ENCODE measurements around the gene SUMO3. TPM values are rescaled to one million over a fixed set of nuclear protein-coding genes. Genes with fewer than 3 reads are reported as not detected.
A peak's percentile ranks its signal among the peaks of the same experiment; 100 is the strongest.

The SUMO3 gene
- total and polyA plus RNA-seq, 2 donors = 49.6 to 63.7 TPM

DNA sequence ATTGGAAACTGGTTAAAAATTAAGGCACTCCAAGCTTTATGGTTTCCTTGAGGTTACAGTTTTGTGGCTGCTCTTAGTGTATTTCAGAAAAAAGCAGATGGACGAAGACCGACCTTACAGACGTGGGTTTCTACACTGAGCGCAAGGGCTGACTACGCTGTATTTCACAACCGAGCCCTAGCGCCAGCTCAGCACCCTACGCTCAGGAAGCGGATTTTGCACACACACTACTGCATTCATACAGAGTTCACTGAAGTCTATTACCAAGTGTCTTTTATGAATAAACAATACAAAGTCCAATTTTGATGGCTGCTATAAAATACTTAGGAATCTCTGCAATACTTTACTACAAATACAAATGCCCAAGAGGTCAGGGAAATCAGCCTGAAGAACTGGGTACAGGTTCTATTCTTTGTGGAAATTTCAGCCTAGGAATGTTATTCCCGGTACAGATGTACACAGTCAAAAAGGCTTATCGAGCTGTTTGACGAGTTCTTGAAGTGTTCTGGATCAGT, 31.8 kb upstream of the SUMO3 start:
- Histone ChIP-seq H3K36me3 (ENCODE audit: control insufficient read depth in 2 of 2, insufficient read depth in 2 of 2, low read length in 1 of 2) (peaks cover 42 to 50% of the 10 kb centered on the region in 2 donors), H3K9me3 (ENCODE audit: control insufficient read depth in 2 of 2, insufficient read depth in 1 of 2, low read length in 1 of 2) (peaks cover 0 to 3% of the 10 kb centered on the region in 2 donors), H3K4me3 (ENCODE audit: low read length in 2 of 2) (no peak overlapping the region), H3K27ac (ENCODE audit: low read depth in 1 of 2, low read length in 1 of 2) (no peak overlapping the region), H3K4me1 (ENCODE audit: control insufficient read depth in 2 of 2, insufficient read depth in 2 of 2, low read length in 2 of 2) (peaks cover 10 to 44% of the 10 kb centered on the region in 2 donors), H3K27me3 (ENCODE audit: control insufficient read depth in 2 of 2, insufficient read depth in 1 of 2, low read length in 1 of 2) (peaks cover 0 to 17% of the 10 kb centered on the region in 2 donors)
- WGBS = 98% methylated on average over 12 of the region's 12 CpGs
- DNase-seq (ENCODE audit: low read depth in 6 of 9, low spot score in 9 of 9) = no peak

GRCh38 chr21:44848821-44849521, 31.1 kb upstream of the SUMO3 start:
- DNase-seq (ENCODE audit: low read depth in 6 of 9, low spot score in 9 of 9) = no peak
- Histone ChIP-seq H3K36me3 (ENCODE audit: control insufficient read depth in 2 of 2, insufficient read depth in 2 of 2, low read length in 1 of 2) (peaks cover 35 to 43% of the 10 kb centered on the region in 2 donors), H3K4me3 (ENCODE audit: low read length in 2 of 2) (no peak overlapping the region), H3K27me3 (ENCODE audit: control insufficient read depth in 2 of 2, insufficient read depth in 1 of 2, low read length in 1 of 2) (peaks cover 0 to 23% of the 10 kb centered on the region in 2 donors), H3K27ac (ENCODE audit: low read depth in 1 of 2, low read length in 1 of 2) (no peak overlapping the region), H3K9me3 (ENCODE audit: control insufficient read depth in 2 of 2, insufficient read depth in 1 of 2, low read length in 1 of 2) (peaks cover 0 to 3% of the 10 kb centered on the region in 2 donors), H3K4me1 (ENCODE audit: control insufficient read depth in 2 of 2, insufficient read depth in 2 of 2, low read length in 2 of 2) (peaks cover 10 to 37% of the 10 kb centered on the region in 2 donors)
- 97% methylated on average over 36 of the region's 36 CpGs for WGBS

DNA sequence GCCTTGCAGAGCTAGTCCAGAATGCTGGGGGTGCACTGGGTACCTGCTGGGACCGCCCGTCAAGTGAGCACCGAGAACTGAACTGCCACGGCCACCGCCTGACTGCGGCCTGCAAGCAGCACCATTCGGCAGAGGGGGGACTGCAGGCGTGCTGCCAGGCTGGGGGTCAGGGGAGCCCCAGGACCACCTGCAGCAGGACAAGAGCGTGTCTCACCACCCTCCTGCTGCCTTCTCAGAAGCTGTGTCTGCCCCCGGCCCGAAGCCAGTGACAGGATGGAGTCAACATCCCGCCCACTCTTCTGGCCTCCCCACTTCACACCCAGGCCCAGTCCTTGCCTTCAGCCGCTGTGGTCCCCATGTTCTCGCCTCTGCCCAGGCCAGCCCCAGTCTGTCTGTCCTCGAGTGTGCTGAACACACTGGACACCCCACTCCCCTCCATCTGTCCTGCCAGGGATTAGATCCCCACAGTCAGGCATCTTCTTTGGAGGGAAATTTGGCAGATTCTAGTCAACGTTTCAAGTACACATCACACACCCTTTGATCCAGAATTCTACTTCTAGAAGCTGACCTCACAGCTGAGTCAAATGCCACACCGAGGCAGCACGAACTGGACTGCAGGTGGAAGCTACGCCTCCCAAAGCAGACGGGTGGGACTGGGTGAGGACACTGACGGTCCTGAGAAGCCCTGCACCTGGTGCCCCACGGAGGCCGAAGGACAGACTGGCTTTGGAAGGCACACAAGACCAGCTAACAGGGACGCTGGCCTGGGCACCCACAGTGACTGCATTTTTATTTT, 29.6 kb upstream of the SUMO3 start:
- H3K27ac ChIP-seq (ENCODE audit: low read depth in 1 of 2, low read length in 1 of 2) = no peak overlapping the region
- peaks cover 10 to 32% of the 10 kb centered on the region in 2 donors for H3K4me1 ChIP-seq (ENCODE audit: control insufficient read depth in 2 of 2, insufficient read depth in 2 of 2, low read length in 2 of 2)

DNA sequence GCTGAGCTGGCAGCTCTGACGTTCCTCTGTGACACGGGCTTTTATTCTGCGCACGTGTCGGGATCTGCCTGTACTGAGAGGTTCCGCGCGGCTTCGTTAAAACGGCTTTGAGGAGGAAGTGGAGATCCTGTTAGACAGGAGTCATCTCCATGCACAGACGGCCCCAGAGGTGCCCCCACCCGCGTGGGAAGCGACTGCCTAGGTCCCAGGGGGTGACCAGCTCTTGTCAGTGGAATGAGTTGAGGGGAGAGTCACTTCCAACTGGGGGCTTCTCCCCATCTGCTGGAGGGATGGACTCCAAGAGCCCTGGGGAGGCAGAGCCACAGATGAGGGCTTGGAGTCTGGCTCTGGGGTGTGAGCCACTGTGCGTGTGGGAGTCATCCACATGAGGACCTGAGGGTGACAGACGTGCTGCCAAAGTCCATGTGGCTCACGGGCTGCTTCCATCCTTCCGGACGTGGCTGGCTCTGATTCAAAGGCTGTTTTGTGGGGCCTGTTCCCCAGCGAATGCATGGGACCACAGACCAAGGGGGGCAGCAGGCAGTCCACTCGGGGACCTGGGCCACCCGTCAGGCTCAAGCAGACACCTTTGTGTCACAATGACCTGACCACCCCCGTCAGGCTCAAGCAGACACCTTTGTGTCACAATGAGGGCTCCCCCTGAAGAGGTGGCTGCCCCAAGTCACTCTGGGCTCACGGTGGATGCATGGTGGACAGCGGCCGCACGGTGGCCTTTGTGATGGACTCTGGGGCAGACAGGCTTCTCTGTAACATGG, 28.8 kb upstream of the SUMO3 start:
- peak in 5 of 9 donors; percentile 33 to 75 (median 45) for DNase-seq (ENCODE audit: low read depth in 6 of 9, low spot score in 9 of 9)
- peaks cover 0 to 3% of the 10 kb centered on the region in 2 donors for H3K9me3 ChIP-seq (ENCODE audit: control insufficient read depth in 2 of 2, insufficient read depth in 1 of 2, low read length in 1 of 2)
- peaks cover 29 to 30% of the 10 kb centered on the region in 2 donors for H3K36me3 ChIP-seq (ENCODE audit: control insufficient read depth in 2 of 2, insufficient read depth in 2 of 2, low read length in 1 of 2)
- H3K27me3 ChIP-seq (ENCODE audit: control insufficient read depth in 2 of 2, insufficient read depth in 1 of 2, low read length in 1 of 2) = peaks cover 0 to 30% of the 10 kb centered on the region in 2 donors
- peak overlapping the region in 1 of 2 donors; percentile 19 for H3K4me3 ChIP-seq (ENCODE audit: low read length in 2 of 2)
- H3K27ac ChIP-seq (ENCODE audit: low read depth in 1 of 2, low read length in 1 of 2) = peak overlapping the region in 1 of 2 donors; percentile 14
- H3K4me1 ChIP-seq (ENCODE audit: control insufficient read depth in 2 of 2, insufficient read depth in 2 of 2, low read length in 2 of 2) = peaks cover 10 to 29% of the 10 kb centered on the region in 2 donors
- 43% methylated on average over 27 of the region's 27 CpGs for WGBS

More for the DNA sequence above, 29.6 kb upstream of the SUMO3 start:
- WGBS = 95% methylated on average over 24 of the region's 24 CpGs
- Histone ChIP-seq H3K4me3 (ENCODE audit: low read length in 2 of 2) (no peak overlapping the region), H3K36me3 (ENCODE audit: control insufficient read depth in 2 of 2, insufficient read depth in 2 of 2, low read length in 1 of 2) (peaks cover 29 to 31% of the 10 kb centered on the region in 2 donors), H3K27me3 (ENCODE audit: control insufficient read depth in 2 of 2, insufficient read depth in 1 of 2, low read length in 1 of 2) (peaks cover 0 to 28% of the 10 kb centered on the region in 2 donors), H3K9me3 (ENCODE audit: control insufficient read depth in 2 of 2, insufficient read depth in 1 of 2, low read length in 1 of 2) (peaks cover 0 to 3% of the 10 kb centered on the region in 2 donors)
- no peak for DNase-seq (ENCODE audit: low read depth in 6 of 9, low spot score in 9 of 9)

- peaks cover 25 to 27% of the 10 kb centered on the region in 2 donors for H3K36me3 ChIP-seq (ENCODE audit: control insufficient read depth in 2 of 2, insufficient read depth in 2 of 2, low read length in 1 of 2)
- peak overlapping the region in 1 of 2 donors; percentile 19 for H3K4me3 ChIP-seq (ENCODE audit: low read length in 2 of 2)
- peaks cover 0 to 30% of the 10 kb centered on the region in 2 donors for H3K27me3 ChIP-seq (ENCODE audit: control insufficient read depth in 2 of 2, insufficient read depth in 1 of 2, low read length in 1 of 2)
- WGBS = 4% methylated on average over 1 of the region's 1 CpG
- no peak for DNase-seq (ENCODE audit: low read depth in 6 of 9, low spot score in 9 of 9)
- H3K27ac ChIP-seq (ENCODE audit: low read depth in 1 of 2, low read length in 1 of 2) = peak overlapping the region in 1 of 2 donors; percentile 14
- H3K9me3 ChIP-seq (ENCODE audit: control insufficient read depth in 2 of 2, insufficient read depth in 1 of 2, low read length in 1 of 2) = peaks cover 0 to 3% of the 10 kb centered on the region in 2 donors
- H3K4me1 ChIP-seq (ENCODE audit: control insufficient read depth in 2 of 2, insufficient read depth in 2 of 2, low read length in 2 of 2) = peaks cover 10 to 24% of the 10 kb centered on the region in 2 donors
Observed at GRCh38 chr21:44846224-44846484, 28.3 kb upstream of the SUMO3 start.

GRCh38 chr21:44845418-44846223, 27.8 kb upstream of the SUMO3 start:
- H3K4me3 ChIP-seq (ENCODE audit: low read length in 2 of 2) = peak overlapping the region; percentile 19 to 45
- H3K36me3 ChIP-seq (ENCODE audit: control insufficient read depth in 2 of 2, insufficient read depth in 2 of 2, low read length in 1 of 2) = peaks cover 20 to 22% of the 10 kb centered on the region in 2 donors
- peaks cover 0 to 32% of the 10 kb centered on the region in 2 donors for H3K27me3 ChIP-seq (ENCODE audit: control insufficient read depth in 2 of 2, insufficient read depth in 1 of 2, low read length in 1 of 2)
- H3K9me3 ChIP-seq (ENCODE audit: control insufficient read depth in 2 of 2, insufficient read depth in 1 of 2, low read length in 1 of 2) = peaks cover 0 to 1% of the 10 kb centered on the region in 2 donors
- peak in 2 of 9 donors; percentile 37 to 54 for DNase-seq (ENCODE audit: low read depth in 6 of 9, low spot score in 9 of 9)
- 11% methylated on average over 34 of the region's 34 CpGs for WGBS
- H3K27ac ChIP-seq (ENCODE audit: low read depth in 1 of 2, low read length in 1 of 2) = peak overlapping the region in 1 of 2 donors; percentile 14
- peaks cover 10 to 22% of the 10 kb centered on the region in 2 donors for H3K4me1 ChIP-seq (ENCODE audit: control insufficient read depth in 2 of 2, insufficient read depth in 2 of 2, low read length in 2 of 2)

DNA sequence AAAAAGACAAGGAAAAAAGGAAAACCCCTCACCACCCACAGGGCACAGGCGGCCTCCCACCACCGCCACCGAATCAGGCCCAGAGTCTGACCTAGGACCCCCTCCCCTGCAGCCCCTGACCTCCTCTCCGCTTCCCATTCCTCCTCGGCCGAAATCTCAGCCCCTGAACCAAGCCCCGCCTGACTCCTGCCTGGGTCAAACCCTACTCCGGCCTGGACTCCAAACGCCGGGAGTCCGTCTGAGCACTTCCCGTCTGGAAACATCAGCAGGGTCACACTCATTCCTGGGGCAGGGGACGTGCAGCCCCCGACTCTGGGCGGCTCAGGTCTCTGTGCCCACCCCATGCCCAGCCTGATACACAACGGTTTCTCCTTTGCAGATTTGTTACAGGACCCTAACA, 26.4 kb upstream of the SUMO3 start:
- H3K36me3 ChIP-seq (ENCODE audit: control insufficient read depth in 2 of 2, insufficient read depth in 2 of 2, low read length in 1 of 2) = peaks cover 6 to 8% of the 10 kb centered on the region in 2 donors
- H3K27me3 ChIP-seq (ENCODE audit: control insufficient read depth in 2 of 2, insufficient read depth in 1 of 2, low read length in 1 of 2) = peaks cover 0 to 32% of the 10 kb centered on the region in 2 donors
- no peak for DNase-seq (ENCODE audit: low read depth in 6 of 9, low spot score in 9 of 9)

More for the DNA sequence above, 26.4 kb upstream of the SUMO3 start:
- 90% methylated on average over 16 of the region's 16 CpGs for WGBS
- Histone ChIP-seq H3K27ac (ENCODE audit: low read depth in 1 of 2, low read length in 1 of 2) (no peak overlapping the region), H3K9me3 (ENCODE audit: control insufficient read depth in 2 of 2, insufficient read depth in 1 of 2, low read length in 1 of 2) (peaks cover 0 to 1% of the 10 kb centered on the region in 2 donors), H3K4me1 (ENCODE audit: control insufficient read depth in 2 of 2, insufficient read depth in 2 of 2, low read length in 2 of 2) (peaks cover 10 to 18% of the 10 kb centered on the region in 2 donors), H3K4me3 (ENCODE audit: low read length in 2 of 2) (no peak overlapping the region)

Data from thymus (tissue), 11 donors.